GM08714 (cell line): ENCODE data around the gene ACAP2.
A peak's percentile ranks its signal among the peaks of the same experiment; 100 is the strongest.
"Not testable (repeated sequence)": the region's sequence is repeated elsewhere in the genome, so short reads cannot be mapped to it uniquely, and the experiment has no call there.

Experiments used
- H3K4me3 ChIP-seq: fragments of 200-500 bp; sonication (Bioruptor generic); 2 replicates; pipeline ENCODE4 v1.5.1; 2014; ENCODE audit warnings: mild to moderate bottlenecking, low read length, inconsistent platforms
- ZNF274 ChIP-seq: IDR thresholded peaks from 2 replicates; pipeline ENCODE4 v1.6.1; 2012; ENCODE audit warnings: mild to moderate bottlenecking, low read depth, low read length

Gene ACAP2, protein sequence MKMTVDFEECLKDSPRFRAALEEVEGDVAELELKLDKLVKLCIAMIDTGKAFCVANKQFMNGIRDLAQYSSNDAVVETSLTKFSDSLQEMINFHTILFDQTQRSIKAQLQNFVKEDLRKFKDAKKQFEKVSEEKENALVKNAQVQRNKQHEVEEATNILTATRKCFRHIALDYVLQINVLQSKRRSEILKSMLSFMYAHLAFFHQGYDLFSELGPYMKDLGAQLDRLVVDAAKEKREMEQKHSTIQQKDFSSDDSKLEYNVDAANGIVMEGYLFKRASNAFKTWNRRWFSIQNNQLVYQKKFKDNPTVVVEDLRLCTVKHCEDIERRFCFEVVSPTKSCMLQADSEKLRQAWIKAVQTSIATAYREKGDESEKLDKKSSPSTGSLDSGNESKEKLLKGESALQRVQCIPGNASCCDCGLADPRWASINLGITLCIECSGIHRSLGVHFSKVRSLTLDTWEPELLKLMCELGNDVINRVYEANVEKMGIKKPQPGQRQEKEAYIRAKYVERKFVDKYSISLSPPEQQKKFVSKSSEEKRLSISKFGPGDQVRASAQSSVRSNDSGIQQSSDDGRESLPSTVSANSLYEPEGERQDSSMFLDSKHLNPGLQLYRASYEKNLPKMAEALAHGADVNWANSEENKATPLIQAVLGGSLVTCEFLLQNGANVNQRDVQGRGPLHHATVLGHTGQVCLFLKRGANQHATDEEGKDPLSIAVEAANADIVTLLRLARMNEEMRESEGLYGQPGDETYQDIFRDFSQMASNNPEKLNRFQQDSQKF

DNA sequence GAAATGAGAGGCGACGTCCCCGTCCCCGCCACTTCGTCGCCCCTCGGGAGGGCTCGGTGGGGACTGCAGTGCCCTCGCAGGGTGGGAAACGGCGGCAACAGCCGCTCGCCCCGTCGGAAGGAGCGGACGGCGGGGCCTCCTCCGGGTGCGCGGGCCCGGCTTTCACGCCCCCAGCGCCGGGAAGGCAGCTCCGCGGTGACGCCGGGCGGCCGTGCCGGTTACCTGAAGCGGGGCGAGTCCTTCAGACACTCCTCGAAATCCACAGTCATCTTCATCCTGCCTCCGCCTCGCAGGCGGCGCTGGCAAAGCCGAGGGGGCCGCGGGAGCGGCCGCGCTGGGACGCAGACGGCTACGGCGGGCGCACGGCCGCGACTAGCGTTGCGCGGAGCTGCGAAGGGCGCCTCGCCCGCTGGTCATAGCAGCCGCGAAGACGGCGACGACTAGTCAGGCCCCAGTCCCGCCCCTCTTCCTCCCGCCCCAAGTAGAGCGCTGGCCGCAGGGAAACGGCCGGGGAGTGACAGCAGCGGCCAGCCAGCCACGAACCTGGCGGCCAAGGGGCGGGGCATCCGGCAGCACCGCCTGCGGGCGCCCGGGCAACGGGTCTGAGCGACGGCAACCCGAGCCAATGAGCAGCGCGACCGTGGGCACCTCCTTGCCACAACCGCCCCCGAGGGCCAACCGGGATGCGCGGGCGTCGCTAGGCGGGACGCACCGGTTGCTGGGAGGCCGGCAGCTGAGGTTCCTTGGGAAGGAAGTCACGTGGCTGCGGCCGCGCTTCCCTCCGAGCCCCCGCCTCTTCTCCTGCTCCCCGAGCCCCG is at the start of gene ACAP2:
ACAP2 (minus strand) TSS at position 448 of the 818 bp plus-strand sequence; CDS start at position 275, 173 bp downstream.
- TF ChIP-seq ZNF274, result no peak
- peak within 1 kb of the TSS; percentile 68 for H3K4me3 ChIP-seq

- H3K4me3 ChIP-seq, result no peak overlapping the region
- TF ChIP-seq ZNF274, result no peak
Measured at GRCh38 chr3:195475614-195476013, 32.8 kb upstream of the ACAP2 start.

DNA sequence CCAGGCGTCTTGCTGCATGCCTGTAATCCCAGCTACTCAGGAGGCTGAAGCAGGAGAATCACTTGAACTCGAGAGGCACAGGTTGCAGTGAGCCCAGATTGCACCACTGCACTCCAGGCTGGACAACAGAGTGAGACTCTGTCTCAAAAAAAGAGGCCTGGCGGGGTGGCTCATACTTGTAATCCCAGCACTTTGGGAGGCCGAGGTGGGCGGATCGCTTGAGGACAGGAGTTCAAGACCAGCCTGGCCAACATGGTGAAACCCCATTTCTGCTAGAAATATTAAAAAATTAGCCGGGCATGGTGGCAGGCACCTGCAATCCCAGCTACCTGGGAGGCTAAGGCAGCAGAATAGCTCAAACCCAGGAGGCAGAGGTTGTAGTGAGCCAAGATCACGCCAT is 32.3 kb upstream of the ACAP2 start:
- H3K4me3 ChIP-seq, result not testable (repeated sequence)

DNA sequence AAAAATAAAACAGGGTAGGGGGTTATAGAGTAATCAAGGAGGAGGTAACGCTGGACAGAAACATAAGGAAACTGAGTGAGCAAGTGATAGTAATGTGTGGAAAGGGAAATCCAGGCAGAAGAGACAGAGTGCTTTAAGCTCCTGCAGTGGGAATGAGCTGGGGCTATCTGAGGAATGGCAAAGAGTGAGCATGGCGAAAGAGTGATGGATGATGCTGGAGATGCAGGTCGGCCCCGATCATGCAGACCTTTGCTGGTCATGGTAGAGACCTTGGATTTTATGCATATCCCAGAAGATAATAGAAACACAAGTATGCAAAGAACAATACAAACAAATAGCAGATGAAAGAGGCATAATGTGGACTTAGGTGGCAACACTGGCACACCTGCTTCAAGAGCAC is 26.0 kb upstream of the ACAP2 start:
- no peak overlapping the region for H3K4me3 ChIP-seq
- TF ChIP-seq ZNF274, result no peak

GRCh38 chr3:195468391-195468776 is 25.6 kb upstream of the ACAP2 start:
- H3K4me3 ChIP-seq, result no peak overlapping the region
- TF ChIP-seq ZNF274, result no peak

DNA sequence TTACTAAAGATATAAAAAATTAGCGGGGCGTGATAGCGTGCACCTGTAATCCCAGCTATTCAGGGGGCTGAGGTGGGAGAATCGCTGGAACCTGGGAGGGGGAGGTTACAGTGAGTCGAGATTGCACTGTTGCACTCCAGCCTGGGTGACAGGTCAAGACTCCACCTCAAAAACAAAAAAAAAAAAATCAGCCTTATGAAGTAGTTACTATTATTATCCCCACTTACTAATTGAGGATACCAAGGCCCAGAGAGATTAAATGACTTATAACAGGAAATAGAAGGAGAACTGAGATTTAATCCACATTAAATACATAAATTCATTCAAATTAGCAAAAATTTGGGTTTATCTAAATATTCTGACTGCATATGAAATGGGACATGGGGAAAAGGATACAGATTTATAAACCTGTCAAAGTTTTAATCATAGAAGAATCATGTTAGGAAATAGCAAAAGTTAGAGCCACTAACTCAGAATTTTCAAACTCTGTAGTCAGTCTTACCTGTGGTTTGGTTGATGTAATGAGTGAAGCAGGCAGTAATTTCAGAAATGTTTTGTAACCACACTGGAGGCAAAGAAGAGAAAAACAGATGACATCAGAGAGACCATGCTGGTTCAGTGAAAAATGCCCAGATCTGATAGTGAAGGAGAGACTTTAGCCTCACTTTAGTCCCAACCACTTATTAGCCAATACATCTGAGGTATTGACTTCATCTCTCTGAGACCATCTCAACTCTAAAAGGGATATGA is 25.0 kb upstream of the ACAP2 start:
- H3K4me3 ChIP-seq, result no peak overlapping the region
- TF ChIP-seq ZNF274, result no peak

DNA sequence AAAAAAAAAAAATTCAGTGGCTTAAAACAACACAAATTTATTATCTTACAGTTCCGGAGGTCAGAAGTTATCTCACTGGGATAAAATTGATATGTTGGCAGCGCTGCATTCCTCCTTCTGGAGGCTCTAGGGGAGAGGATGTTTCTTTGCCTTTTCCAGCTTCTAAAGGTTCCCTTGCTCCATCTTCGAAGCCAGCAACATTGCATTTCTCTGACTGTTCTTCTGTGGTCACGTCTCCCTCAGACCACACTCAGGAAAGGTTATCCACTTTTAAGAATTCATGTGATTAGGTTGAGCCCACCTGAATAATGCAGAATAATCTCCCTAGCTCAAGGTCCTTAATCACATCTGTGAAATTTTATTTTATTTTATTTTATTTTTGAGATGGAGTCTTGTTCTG is 23.4 kb upstream of the ACAP2 start:
- TF ChIP-seq ZNF274, result no peak
- H3K4me3 ChIP-seq, result no peak overlapping the region

GRCh38 chr3:195462922-195463321 is 20.1 kb upstream of the ACAP2 start:
- not testable (repeated sequence) for H3K4me3 ChIP-seq

DNA sequence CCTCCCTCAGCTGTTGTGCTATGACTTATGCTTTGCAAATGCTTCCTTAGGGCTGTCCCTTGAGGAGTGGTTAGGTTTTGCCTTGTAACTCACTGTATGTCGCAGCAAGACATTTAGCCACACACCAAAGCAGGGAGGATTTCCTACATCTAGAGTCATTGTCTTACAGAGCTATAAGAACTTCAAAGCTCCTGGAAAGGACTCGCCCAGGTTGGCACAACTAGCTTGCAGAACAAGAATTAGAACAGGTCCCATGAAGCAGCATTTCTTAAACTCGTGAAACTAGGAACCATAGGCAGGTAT is 19.4 kb upstream of the ACAP2 start:
- no peak overlapping the region for H3K4me3 ChIP-seq
- TF ChIP-seq ZNF274, result no peak

DNA sequence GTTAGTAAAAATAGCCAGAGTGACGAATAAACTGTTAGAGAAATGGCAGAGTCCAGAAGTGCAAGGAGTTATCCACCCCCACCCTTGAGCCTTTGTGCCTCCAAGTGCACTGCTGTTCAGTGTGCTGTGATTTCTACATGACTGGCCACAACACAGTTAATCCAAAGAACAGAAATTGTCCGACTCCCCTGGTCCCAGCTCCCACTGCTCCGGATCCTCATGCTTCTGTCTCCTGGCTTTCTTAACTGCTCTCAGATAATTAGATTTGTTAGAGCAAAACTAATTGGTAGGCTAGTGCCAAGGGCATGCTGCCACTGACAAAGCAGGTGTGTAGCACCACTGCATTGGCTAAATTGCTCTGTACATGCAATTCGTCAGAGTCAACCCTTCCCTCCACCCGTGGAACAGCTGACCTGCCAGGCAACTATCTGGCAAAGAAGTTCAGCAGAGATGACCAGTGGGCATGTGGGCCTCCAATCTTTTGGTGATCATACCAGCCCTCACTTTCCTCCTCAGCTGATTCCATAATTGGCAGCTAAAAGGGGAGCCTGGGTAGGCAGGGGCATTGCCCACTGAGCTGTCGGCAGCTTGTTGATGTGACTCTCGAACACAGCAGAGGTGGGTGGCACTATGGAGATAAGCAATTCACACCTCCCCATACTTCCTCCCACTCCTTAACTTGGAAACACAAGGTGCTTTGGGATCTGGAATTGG is 18.9 kb upstream of the ACAP2 start:
- no peak for TF ChIP-seq ZNF274

GRCh38 chr3:195460091-195460713 is 17.4 kb upstream of the ACAP2 start:
- H3K4me3 ChIP-seq, result no peak overlapping the region
- no peak for TF ChIP-seq ZNF274

More for the DNA sequence above, 18.9 kb upstream of the ACAP2 start:
- H3K4me3 ChIP-seq, result no peak overlapping the region

DNA sequence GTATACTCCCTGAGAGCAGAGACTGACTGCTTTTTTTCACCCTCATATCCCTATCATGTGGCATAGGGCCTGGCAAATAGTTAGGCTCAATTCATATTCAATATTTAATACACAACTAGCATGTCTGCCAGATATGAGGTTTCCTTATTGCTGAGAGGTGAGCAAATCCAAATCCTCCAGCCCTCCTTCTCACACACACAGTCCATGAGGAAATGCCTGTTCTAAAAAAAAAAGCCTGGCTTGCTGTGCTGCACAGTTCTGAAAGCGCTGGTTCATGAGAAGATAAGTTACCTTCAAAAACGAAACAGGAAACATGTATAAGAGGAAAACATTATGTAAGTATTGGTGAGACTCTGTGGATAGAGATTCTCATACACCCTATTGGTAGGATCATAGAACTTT is 15.5 kb upstream of the ACAP2 start:
- TF ChIP-seq ZNF274, result no peak
- no peak overlapping the region for H3K4me3 ChIP-seq

GRCh38 chr3:195455789-195456188 is 13.0 kb upstream of the ACAP2 start:
- TF ChIP-seq ZNF274, result no peak
- no peak overlapping the region for H3K4me3 ChIP-seq

GRCh38 chr3:195453236-195453635 is 10.4 kb upstream of the ACAP2 start:
- no peak for TF ChIP-seq ZNF274
- H3K4me3 ChIP-seq, result no peak overlapping the region
